K562 (cell line): ENCODE results near the gene TIAL1. TPM values are rescaled to one million over a fixed set of nuclear protein-coding genes. Genes with fewer than 3 reads are reported as not detected.

Source experiments
- ATAC-seq: fragments of 200-7000 bp; cut with Tn5 transposase; 3 replicates; pipeline ENCODE4 v1.9.1; 2020; ENCODE audit warnings: moderate library complexity
- BruUV-seq: library from RNA; stranded (reverse); fragments of 400-500 nt; replicated peaks from 2 replicates; lab custom pipeline; 2021; lab: Mats Ljungman, UMichigan
- CTCF ChIA-PET: fragments of 300-600 bp; formaldehyde crosslinking; extraction: SDS; loops from one replicate; lab custom pipeline; 2021; ENCODE audit warnings: low intra/inter-chr PET ratio; lab: Yijun Ruan, JAX
- POLR2A ChIA-PET: fragments of 300-600, 350-650 bp; sonication (Branson Sonifier 250); formaldehyde crosslinking; extraction: SDS; loops from one replicate; lab custom pipeline; 2021; ENCODE audit warnings: antibody characterized with exemption, inconsistent platforms; lab: Yijun Ruan, JAX
- DNase-seq, 4 experiments: peaks; one replicate each; pipeline versions ENCODE4 v3.0.0 to v3.0.0-alpha.2; 2011 to 2018; ENCODE audit warnings: low spot score in 3 of 4, mixed read lengths in 3 of 4; ENCODE audit errors: extremely low read depth in 1 of 4
- FAIRE-seq: peaks from 2 replicates; lab custom pipeline; 2011; peaks lifted over from hg19 to GRCh38; lab: Jason Lieb, UNC
- H2AFZ ChIP-seq: 2 replicates; pipeline ENCODE4 v1.6.0; 2011; ENCODE audit warnings: low read depth, low read length, control low read depth, inconsistent platforms
- H3K27ac ChIP-seq: fragments of 200-600 bp; 3 replicates; pipeline ENCODE4 v1.8.0; 2011; ENCODE audit warnings: low read depth, mild to moderate bottlenecking, control low read depth, inconsistent platforms, low read length, moderate library complexity, mixed read lengths; ENCODE audit errors: extremely low read depth
- H3K27me3 ChIP-seq, 2 experiments: fragments of 300-600 bp in 1 of 2; 2 replicates in 1 of 2; 3 replicates in 1 of 2; pipeline versions ENCODE4 v1.6.0 to v1.8.0; 2011; ENCODE audit warnings: inconsistent platforms in 2 of 2, low read length in 2 of 2, mild to moderate bottlenecking in 1 of 2, mixed read lengths in 1 of 2, moderate library complexity in 1 of 2; ENCODE audit not compliant: control insufficient read depth in 2 of 2, insufficient read depth in 2 of 2
- H3K36me3 ChIP-seq: fragments of 300-600 bp; 3 replicates; pipeline ENCODE4 v1.8.0; 2011; ENCODE audit warnings: mild to moderate bottlenecking, low read length, inconsistent platforms; ENCODE audit not compliant: control insufficient read depth, insufficient read depth
- H3K4me1 ChIP-seq, 2 experiments: fragments of 200-600 bp in 1 of 2; replicated peaks in 1 of 2; 2 replicates in 1 of 2; 3 replicates in 1 of 2; pipeline versions ENCODE4 v1.5.1 to v1.8.0; 2011; ENCODE audit warnings: inconsistent platforms in 2 of 2, low read length in 2 of 2, mild to moderate bottlenecking in 1 of 2, mixed read lengths in 1 of 2, moderate library complexity in 1 of 2; ENCODE audit not compliant: control insufficient read depth in 2 of 2, insufficient read depth in 2 of 2
- H3K4me2 ChIP-seq: 2 replicates; pipeline ENCODE4 v1.6.1; 2011; ENCODE audit warnings: low read length, control low read depth, inconsistent platforms, mixed read lengths; ENCODE audit not compliant: insufficient read depth
- H3K4me3 ChIP-seq: fragments of 200-600 bp; sonication (generic), shearing (Covaris generic); 2 replicates; pipeline ENCODE4 v1.5.1; 2016; ENCODE audit warnings: control low read depth, inconsistent platforms
- H3K79me2 ChIP-seq: fragments of 200-600 bp; 3 replicates; pipeline ENCODE4 v1.8.0; 2011; ENCODE audit warnings: low read length, inconsistent platforms; ENCODE audit not compliant: control insufficient read depth, insufficient read depth
- H3K9ac ChIP-seq, 2 experiments: 2 replicates each; pipeline versions ENCODE4 v1.6.0 to v1.6.1; 2011; ENCODE audit warnings: low read depth in 2 of 2, low read length in 2 of 2, control low read depth in 1 of 2, inconsistent platforms in 1 of 2, mild to moderate bottlenecking in 1 of 2, mixed read lengths in 1 of 2; ENCODE audit not compliant: insufficient read depth in 1 of 2
- H3K9me1 ChIP-seq: one replicate; pipeline ENCODE4 v1.6.0; 2011; ENCODE audit warnings: inconsistent platforms, mild to moderate bottlenecking, low read length, moderate library complexity; ENCODE audit not compliant: control insufficient read depth, insufficient read depth
- H3K9me3 ChIP-seq: replicated peaks from 2 replicates; pipeline ENCODE4 v1.5.1; 2011; ENCODE audit warnings: low read depth, low read length, inconsistent platforms; ENCODE audit not compliant: control insufficient read depth, insufficient read depth
- H4K20me1 ChIP-seq: replicated peaks from 2 replicates; pipeline ENCODE4 v1.6.1; 2011; ENCODE audit warnings: low read length, inconsistent platforms, mixed read lengths; ENCODE audit not compliant: control insufficient read depth, insufficient read depth
- COPS2 ChIP-seq: fragments of 450-650 bp; conservative IDR thresholded peaks from 2 replicates; pipeline ENCODE4 v1.6.1; 2016; ENCODE audit warnings: mild to moderate bottlenecking, moderate library complexity
- FIP1L1 ChIP-seq: fragments of 200-400 bp; formaldehyde crosslinking; IDR thresholded peaks from 2 replicates; pipeline ENCODE4 v1.6.1; 2018; ENCODE audit warnings: mild to moderate bottlenecking, low read depth, low read length; ENCODE audit not compliant: poor library complexity, severe bottlenecking
- FOXK1 ChIP-seq: sonication (generic); formaldehyde crosslinking; IDR thresholded peaks from 2 replicates; pipeline ENCODE4 v1.8.0; 2022; ENCODE audit warnings: missing genetic modification reagents, mild to moderate bottlenecking, borderline replicate concordance
- GATA2 ChIP-seq: sonication (generic); formaldehyde crosslinking; IDR thresholded peaks from 2 replicates; pipeline ENCODE4 v1.4.0; 2020; ENCODE audit warnings: mild to moderate bottlenecking, missing genetic modification reagents
- HCFC1 ChIP-seq: IDR thresholded peaks from 2 replicates; pipeline ENCODE4 v1.6.1; 2012; ENCODE audit warnings: low read depth, low read length, improper control_type of control experiment
- JUNB ChIP-seq: fragments of 450-650 bp; formaldehyde crosslinking; conservative IDR thresholded peaks from 2 replicates; pipeline ENCODE4 v1.4.0; 2020; ENCODE audit warnings: mild to moderate bottlenecking
- MAFF ChIP-seq: IDR thresholded peaks from 2 replicates; pipeline ENCODE4 v1.6.1; 2012; ENCODE audit warnings: low read length, improper control_type of control experiment
- NRF1 ChIP-seq, 2 experiments: fragments of 450-650 bp; IDR thresholded peaks in 1 of 2; conservative IDR thresholded peaks in 1 of 2; 2 replicates each; pipeline ENCODE4 v1.6.1; 2014; ENCODE audit warnings: mild to moderate bottlenecking in 2 of 2
- PBX2 ChIP-seq, 2 experiments: IDR thresholded peaks in 1 of 2; conservative IDR thresholded peaks in 1 of 2; 2 replicates each; pipeline ENCODE4 v1.6.1; 2016; ENCODE audit warnings: low read depth in 2 of 2, mild to moderate bottlenecking in 1 of 2, missing compliant biosample characterization in 1 of 2, missing genetic modification characterization in 1 of 2, moderate library complexity in 1 of 2
- TCFL5 ChIP-seq: fragments of 250-450 bp; sonication (Bioruptor Pico); conservative IDR thresholded peaks from 2 replicates; pipeline ENCODE4 v1.6.1; 2021; ENCODE audit warnings: mild to moderate bottlenecking, moderate library complexity, matching md5 sums
- ZKSCAN8 ChIP-seq: fragments of 200-800 bp; sonication (Bioruptor generic); IDR thresholded peaks from 2 replicates; pipeline ENCODE4 v1.6.1; 2016; ENCODE audit warnings: missing genetic modification characterization, missing compliant biosample characterization
- ZNF583 ChIP-seq: fragments of 250-450 bp; sonication (Bioruptor Pico); IDR thresholded peaks from 2 replicates; pipeline ENCODE4 v1.4.0; 2020
- ZSCAN32 ChIP-seq: fragments of 450-650 bp; formaldehyde crosslinking; IDR thresholded peaks from 2 replicates; pipeline ENCODE4 v1.4.0; 2020; ENCODE audit warnings: mild to moderate bottlenecking, moderate library complexity
- WGBS: fragments of 100-300 bp; shearing (Covaris generic); methylation state at CpG from one replicate; pipeline ENCODE4 v1.1.6; 2016; ENCODE audit warnings: low coverage, mixed read lengths; ENCODE audit not compliant: insufficient coverage; ENCODE audit errors: missing lambda C conversion rate; 5-methylcytosine and 5-hydroxymethylcytosine counted together
- in situ Hi-C: fragments of 300-500 bp; cut with MboI; formaldehyde crosslinking; loops from 4 replicates; pipeline ENCODE4 v1.15.0; 2018; ENCODE audit warnings: inconsistent platforms, mixed read lengths
- intact Hi-C: fragments of 100-400 bp; cut with micrococcal nuclease; formaldehyde crosslinking; loops from 2 replicates; pipeline ENCODE4 v1.14.2; 2022
- polyA plus RNA-seq, 8 experiments: library from polyadenylated mRNA; depleted of rRNA in 4 of 8; stranded (reverse) in 5 of 8; unstranded in 3 of 8; fragments of >200 nt; fragmentation: Nextera tagmentation in 2 of 8; fragmentation: Illumina TruSeq in 1 of 8; extraction: Ambion mirVana in 2 of 8; extraction: Trizol in 1 of 8; gene quantifications; 2 replicates each; pipeline versions ENCODE4 v1.2.1 to v1.2.3, GENCODE V29; 2011 to 2014; ENCODE audit warnings: inconsistent platforms in 1 of 8, missing spikeins in 1 of 8
- total RNA-seq, 7 experiments: library from RNA; depleted of rRNA in 6 of 7; stranded (reverse); fragments of >200 nt in 6 of 7; fragmentation: Illumina TruSeq in 2 of 7; extraction: Trizol in 2 of 7; gene quantifications; 2 replicates each; pipeline versions ENCODE4 v1.2.1 to v1.2.3, GENCODE V29; 2011 to 2021; ENCODE audit warnings: low replicate concordance in 1 of 7
- TF ChIP-seq, protein P1 (sequence below): fragments of 250-450 bp; sonication (Bioruptor Pico); IDR thresholded peaks from 2 replicates; pipeline ENCODE4 v1.9.0; 2021; ENCODE audit warnings: mild to moderate bottlenecking, inconsistent platforms

Gene TIAL1
- total and polyA plus RNA-seq, 9 of the 15 experiments (the other 6 are each of a cell fraction or from before 2014, with no cell fraction given) = 22.5 to 126 (median 58.2) TPM

- H3K4me2 ChIP-seq = no peak overlapping the region
- H3K9me3 ChIP-seq = no peaks in the 10 kb centered on the region
- H3K79me2 ChIP-seq = no peaks in the 10 kb centered on the region
- H3K9me1 ChIP-seq = no peaks in the 10 kb centered on the region
- in situ Hi-C loops = no loop called here
- no peak for TF ChIP-seq MAFF
- no peak for TF ChIP-seq NRF1 (conservative IDR thresholded peaks at IDR 0.05 in 1 of 2, IDR thresholded peaks at IDR 0.05 in 1 of 2)
- no peak for TF ChIP-seq ZSCAN32 (CRISPR knock-in tag)
- no peak for TF ChIP-seq ZNF583 (CRISPR knock-in tag)
- no peak for TF ChIP-seq JUNB (CRISPR knock-in tag)
- no peak for TF ChIP-seq GATA2
- no peak for TF ChIP-seq FIP1L1
- TF ChIP-seq, protein P1, sequence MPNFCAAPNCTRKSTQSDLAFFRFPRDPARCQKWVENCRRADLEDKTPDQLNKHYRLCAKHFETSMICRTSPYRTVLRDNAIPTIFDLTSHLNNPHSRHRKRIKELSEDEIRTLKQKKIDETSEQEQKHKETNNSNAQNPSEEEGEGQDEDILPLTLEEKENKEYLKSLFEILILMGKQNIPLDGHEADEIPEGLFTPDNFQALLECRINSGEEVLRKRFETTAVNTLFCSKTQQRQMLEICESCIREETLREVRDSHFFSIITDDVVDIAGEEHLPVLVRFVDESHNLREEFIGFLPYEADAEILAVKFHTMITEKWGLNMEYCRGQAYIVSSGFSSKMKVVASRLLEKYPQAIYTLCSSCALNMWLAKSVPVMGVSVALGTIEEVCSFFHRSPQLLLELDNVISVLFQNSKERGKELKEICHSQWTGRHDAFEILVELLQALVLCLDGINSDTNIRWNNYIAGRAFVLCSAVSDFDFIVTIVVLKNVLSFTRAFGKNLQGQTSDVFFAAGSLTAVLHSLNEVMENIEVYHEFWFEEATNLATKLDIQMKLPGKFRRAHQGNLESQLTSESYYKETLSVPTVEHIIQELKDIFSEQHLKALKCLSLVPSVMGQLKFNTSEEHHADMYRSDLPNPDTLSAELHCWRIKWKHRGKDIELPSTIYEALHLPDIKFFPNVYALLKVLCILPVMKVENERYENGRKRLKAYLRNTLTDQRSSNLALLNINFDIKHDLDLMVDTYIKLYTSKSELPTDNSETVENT (CRISPR knock-in tag) = no peak
- no peak for TF ChIP-seq ZKSCAN8 (CRISPR knock-in tag)
- TF ChIP-seq FOXK1 (CRISPR knock-in tag) = no peak
- TF ChIP-seq PBX2 (CRISPR knock-in tag; IDR thresholded peaks at IDR 0.05; ENCODE audit: low read depth) = no peak
- no peak for TF ChIP-seq PBX2 (tag; conservative IDR thresholded peaks at IDR 0.05; ENCODE audit: low read depth)
- no peak for TF ChIP-seq HCFC1
- no peak for TF ChIP-seq COPS2
- no peak for TF ChIP-seq TCFL5 (CRISPR knock-in tag)
- no peak for FAIRE-seq
- H3K4me3 ChIP-seq = no peak overlapping the region
- no peak overlapping the region for H3K9ac ChIP-seq
- BruUV-seq = no TSS peak
- H4K20me1 ChIP-seq = no peaks in the 10 kb centered on the region
- CTCF ChIA-PET = no interaction called here
- POLR2A ChIA-PET = interaction anchor here (0.9 kb wide), 1 partner anchor 19 kb away, joined by 4 read pairs; no protein-coding TSS in a partner anchor
- WGBS = 70% methylated on average over 3 of the region's 4 CpGs
- no peaks in the 10 kb centered on the region for H3K4me1 ChIP-seq
- DNase-seq = no peak
- ATAC-seq = no peak
- no peak overlapping the region for H2AFZ ChIP-seq
- no peaks in the 10 kb centered on the region for H3K27me3 ChIP-seq
- intact Hi-C loops = no loop called here
- H3K27ac ChIP-seq = no peak overlapping the region
- H3K36me3 ChIP-seq = no peaks in the 10 kb centered on the region
Observed at GRCh38 chr10:119637631-119638030, 40.9 kb upstream of the TIAL1 start.
